Muscle layer of colon (tissue), 2 donors: Measurements from ENCODE around the gene BRS3.

Experiments used
- H3K27ac ChIP-seq: one replicate; pipeline ENCODE4 v1.7.0; 2013; ENCODE audit warnings: low read depth, mild to moderate bottlenecking, low read length, moderate library complexity
- H3K27me3 ChIP-seq, 2 donors: one replicate each; pipeline ENCODE4 v1.7.0; 2013; ENCODE audit warnings: low read length in 2 of 2, mild to moderate bottlenecking in 2 of 2; ENCODE audit not compliant: insufficient read depth in 2 of 2, control insufficient read depth in 1 of 2
- H3K36me3 ChIP-seq: one replicate; pipeline ENCODE4 v1.7.0; 2013; ENCODE audit warnings: mild to moderate bottlenecking, low read length; ENCODE audit not compliant: insufficient read depth
- H3K4me1 ChIP-seq: one replicate; pipeline ENCODE4 v1.7.0; 2013; ENCODE audit warnings: mild to moderate bottlenecking, low read length; ENCODE audit not compliant: insufficient read depth
- H3K4me3 ChIP-seq, 2 donors: one replicate each; pipeline ENCODE4 v1.7.0; 2013; ENCODE audit warnings: low read length in 2 of 2, low read depth in 1 of 2, mild to moderate bottlenecking in 1 of 2, moderate library complexity in 1 of 2
- H3K9ac ChIP-seq: one replicate; pipeline ENCODE4 v1.7.0; 2013; ENCODE audit warnings: low read length
- H3K9me3 ChIP-seq: one replicate; pipeline ENCODE4 v1.7.0; 2013; ENCODE audit warnings: mild to moderate bottlenecking, low read length
- donor health status: abdominal sarcoma.
- donor health status: Adenocarcinoma of cecum.

BRS3 gene

GRCh38 chrX:136464589-136464988 is 23.2 kb upstream of the BRS3 start:
- H3K27me3 ChIP-seq, result no peaks in the 10 kb centered on the region
- H3K9me3 ChIP-seq, result no peaks in the 10 kb centered on the region
- no peaks in the 10 kb centered on the region for H3K36me3 ChIP-seq

GRCh38 chrX:136467303-136467702 is 20.4 kb upstream of the BRS3 start:
- H3K4me3 ChIP-seq, result no peak overlapping the region
- no peaks in the 10 kb centered on the region for H3K4me1 ChIP-seq
- H3K27ac ChIP-seq, result no peak overlapping the region
- no peak overlapping the region for H3K9ac ChIP-seq
- no peaks in the 10 kb centered on the region for H3K9me3 ChIP-seq
- peaks cover 4 to 8% of the 10 kb centered on the region in 2 donors for H3K27me3 ChIP-seq
- H3K36me3 ChIP-seq, result no peaks in the 10 kb centered on the region

More at GRCh38 chrX:136464589-136464988, 23.2 kb upstream of the BRS3 start:
- H3K9ac ChIP-seq, result no peak overlapping the region
- H3K4me3 ChIP-seq, result no peak overlapping the region
- H3K27ac ChIP-seq, result no peak overlapping the region
- H3K4me1 ChIP-seq, result no peaks in the 10 kb centered on the region

- H3K9ac ChIP-seq, result no peak overlapping the region
- H3K36me3 ChIP-seq, result no peaks in the 10 kb centered on the region
- no peak overlapping the region for H3K27ac ChIP-seq
- peaks cover 4 to 9% of the 10 kb centered on the region in 2 donors for H3K27me3 ChIP-seq
- H3K4me1 ChIP-seq, result no peaks in the 10 kb centered on the region
- H3K9me3 ChIP-seq, result no peaks in the 10 kb centered on the region
- H3K4me3 ChIP-seq, result no peak overlapping the region
These were observed 19.2 kb upstream of the BRS3 start for GRCh38 chrX:136468391-136469103.

GRCh38 chrX:136473663-136474062 is 14.1 kb upstream of the BRS3 start:
- H3K36me3 ChIP-seq, result no peaks in the 10 kb centered on the region
- H3K9ac ChIP-seq, result no peak overlapping the region
- no peak overlapping the region for H3K4me3 ChIP-seq
- H3K9me3 ChIP-seq, result no peaks in the 10 kb centered on the region
- no peaks in the 10 kb centered on the region for H3K4me1 ChIP-seq
- H3K27me3 ChIP-seq, result peaks cover 4 to 11% of the 10 kb centered on the region in 2 donors
- no peak overlapping the region for H3K27ac ChIP-seq

GRCh38 chrX:136475236-136475635 is 12.5 kb upstream of the BRS3 start:
- Histone ChIP-seq H3K36me3 (no peaks in the 10 kb centered on the region), H3K9me3 (no peaks in the 10 kb centered on the region), H3K4me3 (no peak overlapping the region)

GRCh38 chrX:136476501-136476900 is 11.2 kb upstream of the BRS3 start:
- Histone ChIP-seq H3K9me3 (no peaks in the 10 kb centered on the region), H3K4me1 (no peaks in the 10 kb centered on the region), H3K27ac (no peak overlapping the region), H3K4me3 (no peak overlapping the region), H3K36me3 (no peaks in the 10 kb centered on the region), H3K27me3 (peaks cover 3 to 4% of the 10 kb centered on the region in 2 donors), H3K9ac (no peak overlapping the region)

More at GRCh38 chrX:136475236-136475635, 12.5 kb upstream of the BRS3 start:
- H3K4me1 ChIP-seq, result no peaks in the 10 kb centered on the region
- peaks cover 4 to 11% of the 10 kb centered on the region in 2 donors for H3K27me3 ChIP-seq
- no peak overlapping the region for H3K27ac ChIP-seq
- H3K9ac ChIP-seq, result no peak overlapping the region

GRCh38 chrX:136477026-136477425 is 10.7 kb upstream of the BRS3 start:
- no peak overlapping the region for H3K27ac ChIP-seq
- no peak overlapping the region for H3K4me3 ChIP-seq
- no peaks in the 10 kb centered on the region for H3K36me3 ChIP-seq
- no peak overlapping the region for H3K9ac ChIP-seq
- no peaks in the 10 kb centered on the region for H3K9me3 ChIP-seq
- no peaks in the 10 kb centered on the region for H3K4me1 ChIP-seq
- H3K27me3 ChIP-seq, result peaks cover 3 to 4% of the 10 kb centered on the region in 2 donors

- Histone ChIP-seq H3K4me1 (no peaks in the 10 kb centered on the region), H3K9ac (no peak overlapping the region), H3K27me3 (peaks cover 0 to 11% of the 10 kb centered on the region in 2 donors), H3K4me3 (no peak overlapping the region), H3K36me3 (no peaks in the 10 kb centered on the region), H3K9me3 (no peaks in the 10 kb centered on the region), H3K27ac (no peak overlapping the region)
These were observed 7.4 kb upstream of the BRS3 start for GRCh38 chrX:136480383-136480782.

GRCh38 chrX:136488706-136489105 is 959 bp downstream of the BRS3 start:
- Histone ChIP-seq H3K9ac (no peak overlapping the region), H3K9me3 (no peaks in the 10 kb centered on the region), H3K27me3 (peaks cover 4 to 10% of the 10 kb centered on the region in 2 donors), H3K4me3 (no peak overlapping the region), H3K36me3 (no peaks in the 10 kb centered on the region), H3K4me1 (no peaks in the 10 kb centered on the region), H3K27ac (no peak overlapping the region)

- Histone ChIP-seq H3K27ac (no peak overlapping the region), H3K36me3 (no peaks in the 10 kb centered on the region), H3K4me1 (no peaks in the 10 kb centered on the region), H3K9ac (no peak overlapping the region), H3K9me3 (no peaks in the 10 kb centered on the region), H3K4me3 (no peak overlapping the region), H3K27me3 (peaks cover 4 to 7% of the 10 kb centered on the region in 2 donors)
These were observed 4.1 kb downstream of the BRS3 start for GRCh38 chrX:136491832-136492231.

GRCh38 chrX:136493011-136493410 is 5.3 kb downstream of the BRS3 start:
- Histone ChIP-seq H3K4me3 (no peak overlapping the region), H3K36me3 (no peaks in the 10 kb centered on the region), H3K27ac (no peak overlapping the region), H3K27me3 (peaks cover 4 to 7% of the 10 kb centered on the region in 2 donors), H3K4me1 (no peaks in the 10 kb centered on the region), H3K9me3 (no peaks in the 10 kb centered on the region), H3K9ac (no peak overlapping the region)

- no peaks in the 10 kb centered on the region for H3K9me3 ChIP-seq
- peaks cover 4 to 7% of the 10 kb centered on the region in 2 donors for H3K27me3 ChIP-seq
- H3K9ac ChIP-seq, result no peak overlapping the region
- H3K27ac ChIP-seq, result no peak overlapping the region
- H3K36me3 ChIP-seq, result no peaks in the 10 kb centered on the region
- H3K4me1 ChIP-seq, result no peaks in the 10 kb centered on the region
- H3K4me3 ChIP-seq, result no peak overlapping the region
These were observed 7.3 kb downstream of the BRS3 start for GRCh38 chrX:136495043-136495442.
